SK-N-MC (cell line): ENCODE data around the gene FAM181A.

Source experiments
- EZH2 ChIP-seq: fragments of 200-600 bp; sonication (generic); IDR thresholded peaks from one replicate; pipeline ENCODE4 v1.6.1; 2017; ENCODE audit warnings: antibody characterized with exemption
- POLR2AphosphoS5 ChIP-seq: IDR thresholded peaks from 2 replicates; pipeline ENCODE4 v1.6.1; 2012; ENCODE audit warnings: mild to moderate bottlenecking, low read depth, low read length, borderline replicate concordance

DNA sequence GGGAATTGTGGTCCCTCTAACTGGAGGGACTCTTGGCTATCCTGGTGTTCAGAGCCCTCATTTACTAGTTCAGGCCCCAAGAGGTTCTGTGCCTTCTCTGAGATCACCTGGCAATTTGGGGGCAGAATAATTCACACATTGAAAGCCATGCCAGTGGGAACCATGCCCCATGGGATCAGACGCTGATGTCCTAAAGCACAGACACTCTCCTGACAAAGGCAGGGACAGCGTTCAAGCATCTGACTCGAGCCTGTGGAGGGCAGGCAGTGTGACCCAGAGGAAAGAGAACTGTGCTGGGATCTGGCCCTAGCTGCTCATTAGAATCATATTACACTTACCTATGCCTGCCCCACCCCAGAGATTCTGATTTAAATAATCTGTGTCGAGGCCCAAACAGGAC is 51.6 kb downstream of the FAM181A start:
- TF ChIP-seq POLR2AphosphoS5 (no peak), EZH2 (no peak)
